Measurements from ENCODE around the gene GPHN.
"Not testable (repeated sequence)": the region's sequence is repeated elsewhere in the genome, so short reads cannot be mapped to it uniquely, and the experiment has no call there.

GPHN gene

DNA sequence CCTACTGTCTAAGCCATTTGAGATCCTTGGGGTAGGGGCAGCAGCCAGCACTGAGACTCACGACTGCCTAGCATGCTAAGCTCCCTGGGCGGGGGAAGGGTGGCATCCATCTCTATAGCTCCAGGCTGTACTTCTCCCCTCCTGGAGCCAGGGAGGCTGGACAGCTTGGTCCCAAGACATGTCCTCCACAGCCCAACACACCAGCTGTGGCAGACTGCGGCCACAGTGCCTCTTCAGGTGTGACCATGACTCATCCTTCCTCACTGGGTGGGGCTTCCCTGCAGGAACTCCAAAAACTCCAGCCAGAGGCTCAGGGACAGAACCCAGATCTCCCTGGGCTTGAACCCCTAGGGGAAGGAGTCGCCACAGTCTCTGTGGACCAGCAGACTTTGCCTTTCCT is 193.9 kb downstream of the GPHN start:
- no peak for FAIRE-seq
- TF ChIP-seq POLR2AphosphoS5 (IDR thresholded peaks at IDR 0.05; ENCODE audit: low read depth, low read length) (no peak), POLR2A (IDR thresholded peaks at IDR 0.05; ENCODE audit: low read depth, low read length) (no peak), TAF1 (IDR thresholded peaks at IDR 0.05; ENCODE audit: borderline replicate concordance, low read depth, low read length) (no peak)
- DNase-seq (ENCODE audit: insufficient read length), result no peak

DNA sequence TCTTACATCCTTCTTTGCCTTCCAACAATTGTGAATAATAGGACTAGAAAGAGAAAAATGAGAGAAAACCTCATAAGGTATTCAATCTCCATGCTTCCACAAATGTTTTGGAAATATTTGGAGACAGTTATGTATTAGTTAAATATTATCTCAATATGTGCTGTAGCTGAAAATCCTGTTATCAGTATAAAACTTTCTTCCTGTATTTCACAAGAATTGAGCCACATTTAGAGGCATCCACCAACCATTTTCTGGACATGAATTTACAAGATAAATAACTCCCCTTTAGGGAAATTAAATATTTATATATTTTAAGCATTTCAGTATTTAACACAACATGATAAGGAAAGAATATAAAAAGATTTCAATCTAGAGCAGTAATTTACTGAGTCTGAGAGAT is 200.3 kb downstream of the GPHN start:
- DNase-seq (ENCODE audit: insufficient read length) (no peak), FAIRE-seq (no peak)
- no peak for TF ChIP-seq POLR2A (IDR thresholded peaks at IDR 0.05; ENCODE audit: low read depth, low read length)
- TF ChIP-seq TAF1 (IDR thresholded peaks at IDR 0.05; ENCODE audit: borderline replicate concordance, low read depth, low read length), result no peak
- TF ChIP-seq POLR2AphosphoS5 (IDR thresholded peaks at IDR 0.05; ENCODE audit: low read depth, low read length), result no peak

DNA sequence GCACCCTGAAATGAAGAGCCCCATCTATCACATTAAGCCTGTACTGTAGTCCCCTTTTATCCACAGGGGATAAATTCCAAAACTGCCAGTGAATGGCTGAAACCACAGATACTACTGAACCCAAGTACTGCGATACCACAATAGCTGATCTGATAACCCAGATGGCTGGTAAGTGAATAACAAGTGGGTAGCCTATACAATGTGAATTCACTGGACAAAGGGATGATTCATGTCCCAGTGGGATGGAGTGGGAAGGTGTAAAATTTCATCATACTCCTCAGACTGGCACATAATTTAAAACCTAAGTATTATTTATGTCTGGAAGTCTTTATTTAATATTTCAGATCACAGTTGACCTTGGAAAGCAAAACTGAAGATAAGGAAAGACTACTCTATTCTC is 201.3 kb downstream of the GPHN start:
- no peak for DNase-seq (ENCODE audit: insufficient read length)
- no peak for FAIRE-seq
- TF ChIP-seq POLR2A (IDR thresholded peaks at IDR 0.05; ENCODE audit: low read depth, low read length) (no peak), POLR2AphosphoS5 (IDR thresholded peaks at IDR 0.05; ENCODE audit: low read depth, low read length) (no peak), TAF1 (IDR thresholded peaks at IDR 0.05; ENCODE audit: borderline replicate concordance, low read depth, low read length) (no peak)

DNA sequence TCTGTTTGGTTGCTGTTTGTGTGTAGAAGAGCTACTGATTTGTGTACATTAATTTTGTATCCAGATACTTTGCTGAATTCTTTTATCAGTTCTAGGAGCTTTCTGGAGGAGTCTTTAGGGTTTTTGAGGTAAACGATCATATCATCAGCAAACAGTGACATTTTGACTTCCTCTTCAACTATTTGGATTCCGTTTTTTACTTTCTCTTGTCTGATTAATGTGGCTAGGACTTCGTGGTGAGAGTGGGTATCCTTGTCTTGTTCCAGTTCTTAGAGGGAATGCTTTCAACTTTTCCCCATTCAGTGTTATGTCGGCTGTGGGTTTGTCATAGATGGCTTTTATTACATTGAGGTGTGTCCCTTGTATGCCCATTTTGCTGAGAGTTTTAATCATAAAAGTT is 206.3 kb downstream of the GPHN start:
- not testable (repeated sequence) for FAIRE-seq; DNase-seq (ENCODE audit: insufficient read length)

DNA sequence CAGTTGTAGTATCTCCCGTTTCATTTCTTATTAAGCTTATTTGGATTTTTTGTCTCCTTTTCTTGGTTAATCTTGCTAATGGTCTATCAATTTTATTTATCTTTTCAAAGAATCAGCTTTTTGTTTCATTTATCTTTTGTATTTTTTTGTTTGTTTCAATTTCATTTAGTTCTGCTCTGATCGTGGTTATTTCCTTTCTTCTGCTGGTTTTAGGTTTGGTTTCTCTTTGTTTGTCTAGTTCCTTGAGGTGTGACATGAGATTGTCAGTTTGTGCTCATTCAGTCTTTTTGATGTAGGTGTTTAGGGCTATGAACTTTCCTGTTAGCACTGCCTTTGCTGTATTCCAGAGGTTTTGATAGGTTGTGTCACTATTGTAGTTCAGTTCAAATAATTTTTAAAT is 207.4 kb downstream of the GPHN start:
- DNase-seq (ENCODE audit: insufficient read length); FAIRE-seq: not testable (repeated sequence)

DNA sequence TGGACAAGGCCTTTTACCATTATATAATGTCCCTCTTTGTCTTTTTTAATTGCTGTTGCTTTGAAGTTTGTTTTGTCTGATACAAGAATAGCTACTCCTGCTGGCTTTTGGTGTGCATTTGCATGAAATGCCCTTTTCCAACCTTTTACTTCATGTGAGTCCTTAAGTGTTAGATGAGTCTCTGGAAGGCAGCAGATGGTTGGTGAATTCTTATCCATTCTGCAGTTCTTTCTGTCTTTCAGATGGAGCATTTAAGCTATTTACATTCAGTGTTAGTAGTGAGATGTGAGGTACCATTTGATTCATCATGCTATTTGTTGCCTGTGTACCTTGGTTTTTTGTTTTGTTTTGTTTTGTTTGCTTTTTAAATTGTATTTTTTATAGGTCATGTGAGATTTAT is 208.3 kb downstream of the GPHN start:
- FAIRE-seq (no peak), DNase-seq (ENCODE audit: insufficient read length) (no peak)
- no peak for TF ChIP-seq TAF1 (IDR thresholded peaks at IDR 0.05; ENCODE audit: borderline replicate concordance, low read depth, low read length)
- TF ChIP-seq POLR2AphosphoS5 (IDR thresholded peaks at IDR 0.05; ENCODE audit: low read depth, low read length), result no peak

DNA sequence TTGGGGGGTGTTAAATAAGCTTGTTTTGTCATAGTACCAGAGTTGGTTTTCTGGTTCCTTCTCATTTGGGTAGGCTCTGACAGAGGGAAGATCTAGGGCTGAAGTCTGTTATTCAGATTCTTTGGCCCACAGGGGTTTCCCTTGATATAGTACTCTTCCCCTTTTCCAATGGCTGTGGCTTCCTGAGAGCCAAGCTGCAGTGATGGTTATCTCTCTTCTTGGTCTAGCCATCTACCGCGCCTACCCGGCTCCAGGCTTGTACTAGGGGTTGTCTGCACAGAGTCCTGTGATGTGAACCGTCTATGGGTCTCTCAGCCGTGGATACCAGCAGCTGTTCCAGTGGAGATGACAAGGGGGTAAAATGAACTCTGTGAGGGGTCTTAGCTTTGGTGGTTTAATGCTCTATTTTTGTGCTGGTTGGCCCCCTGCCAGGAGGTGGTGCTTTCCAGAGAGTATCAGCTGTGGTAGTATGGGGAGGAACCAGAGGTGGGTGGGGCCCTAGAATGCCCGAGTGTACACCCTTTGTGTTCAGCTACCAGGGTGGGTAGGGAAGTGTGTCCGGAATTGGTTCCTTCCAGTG is 209.7 kb downstream of the GPHN start:
- DNase-seq (ENCODE audit: insufficient read length) (no peak), FAIRE-seq (no peak)
- TF ChIP-seq POLR2A (IDR thresholded peaks at IDR 0.05; ENCODE audit: low read depth, low read length) (no peak), TAF1 (IDR thresholded peaks at IDR 0.05; ENCODE audit: borderline replicate concordance, low read depth, low read length) (no peak)

DNA sequence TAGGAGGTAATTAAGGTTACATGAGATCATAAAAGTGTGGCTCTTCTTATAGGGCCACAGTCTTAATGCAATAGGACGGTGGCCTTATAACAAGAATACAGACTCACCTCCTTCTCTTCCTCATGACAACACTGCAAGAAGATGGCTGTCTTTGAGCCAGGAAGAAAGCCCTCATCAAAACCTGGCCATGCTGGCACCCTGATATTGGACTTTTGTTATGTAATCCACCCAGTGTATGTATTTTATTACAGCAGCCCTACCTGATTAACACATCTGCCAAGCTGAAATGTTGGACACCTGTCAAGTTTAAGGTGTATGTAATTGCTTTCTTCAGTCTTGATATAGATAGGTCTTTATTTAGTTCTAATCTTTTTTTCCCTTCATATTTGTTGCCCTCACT is 217.0 kb downstream of the GPHN start:
- TF ChIP-seq TAF1 (IDR thresholded peaks at IDR 0.05; ENCODE audit: borderline replicate concordance, low read depth, low read length), result no peak
- no peak for TF ChIP-seq POLR2A (IDR thresholded peaks at IDR 0.05; ENCODE audit: low read depth, low read length)
- TF ChIP-seq POLR2AphosphoS5 (IDR thresholded peaks at IDR 0.05; ENCODE audit: low read depth, low read length), result no peak
- DNase-seq (ENCODE audit: insufficient read length) (no peak), FAIRE-seq (no peak)

DNA sequence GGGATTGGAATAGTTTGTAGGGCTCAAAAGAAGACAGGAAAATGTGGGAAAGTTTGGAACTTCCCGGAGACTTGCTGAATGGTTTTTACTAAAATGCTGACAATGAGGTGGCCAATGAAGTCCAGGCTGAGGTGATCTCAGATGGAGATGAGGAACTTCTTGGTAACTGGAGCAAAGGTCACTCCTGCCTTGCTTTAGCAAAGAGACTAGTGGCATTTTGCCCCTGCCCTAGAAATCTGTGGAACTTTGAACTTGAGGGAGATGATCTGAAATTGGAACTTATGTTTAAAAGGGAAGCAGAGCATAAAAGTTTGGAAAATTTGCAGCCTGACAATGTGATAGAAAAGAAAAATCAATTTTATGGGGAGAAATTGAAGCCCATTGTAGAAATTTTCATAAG is 223.4 kb downstream of the GPHN start:
- not testable (repeated sequence) for DNase-seq (ENCODE audit: insufficient read length); FAIRE-seq

DNA sequence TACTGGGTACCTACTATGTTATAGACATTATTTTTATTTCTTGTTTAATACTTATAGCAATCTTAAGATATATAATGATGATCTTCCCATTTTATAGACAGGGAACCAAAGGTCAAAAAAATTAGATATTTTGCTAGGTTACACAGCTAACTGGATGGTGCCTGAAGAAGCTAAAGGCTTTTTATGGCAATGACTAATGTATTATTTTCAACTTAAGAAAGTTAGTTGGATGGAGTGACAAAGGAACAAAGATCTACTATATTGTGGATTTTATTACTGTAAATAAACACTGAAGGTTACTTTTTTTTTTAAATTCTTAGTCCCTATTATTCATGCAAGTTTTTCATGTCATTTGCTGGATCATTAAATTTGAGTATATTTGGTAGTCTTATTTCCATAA is 227.9 kb downstream of the GPHN start:
- FAIRE-seq (no peak), DNase-seq (ENCODE audit: insufficient read length) (no peak)
- TF ChIP-seq TAF1 (IDR thresholded peaks at IDR 0.05; ENCODE audit: borderline replicate concordance, low read depth, low read length) (no peak), POLR2AphosphoS5 (IDR thresholded peaks at IDR 0.05; ENCODE audit: low read depth, low read length) (no peak), POLR2A (IDR thresholded peaks at IDR 0.05; ENCODE audit: low read depth, low read length) (no peak)

DNA sequence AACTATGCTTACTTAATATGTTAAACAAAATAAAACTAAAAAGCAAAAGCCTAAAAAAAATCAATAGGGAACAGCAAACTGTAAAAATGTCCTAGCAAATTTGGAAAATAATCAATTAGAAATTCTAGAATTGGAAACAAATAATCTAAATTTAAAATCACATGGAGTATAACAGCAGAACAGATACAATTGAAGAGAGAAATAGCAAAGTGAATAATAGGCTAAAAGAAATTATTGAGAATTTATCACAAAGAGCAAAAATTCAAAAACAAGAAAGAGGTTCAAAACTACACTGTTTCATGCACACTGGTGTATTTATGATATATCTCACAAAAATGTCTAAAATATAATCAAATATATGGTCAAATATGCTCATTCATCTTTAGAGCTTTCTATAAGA is 231.9 kb downstream of the GPHN start:
- no peak for TF ChIP-seq TAF1 (IDR thresholded peaks at IDR 0.05; ENCODE audit: borderline replicate concordance, low read depth, low read length)
- FAIRE-seq (no peak), DNase-seq (ENCODE audit: insufficient read length) (no peak)

DNA sequence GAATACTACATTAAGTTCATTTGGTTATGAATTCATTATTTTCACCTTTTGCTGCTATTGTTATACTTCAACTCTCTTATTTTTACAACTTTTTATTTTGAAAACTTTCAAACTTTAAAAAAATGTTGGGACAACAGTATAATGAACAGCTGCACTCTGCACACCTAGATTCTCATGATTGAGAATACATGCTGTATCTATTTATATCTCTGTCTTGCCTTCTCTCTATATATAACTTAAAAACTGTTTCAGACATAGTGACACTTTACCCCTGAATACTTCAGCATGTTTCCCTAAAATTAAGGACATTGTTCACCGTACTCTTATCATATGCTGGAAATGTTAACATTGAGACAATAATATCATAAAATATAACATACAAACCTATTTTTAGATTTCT is 237.1 kb downstream of the GPHN start:
- DNase-seq (ENCODE audit: insufficient read length) (no peak), FAIRE-seq (no peak)
- TF ChIP-seq TAF1 (IDR thresholded peaks at IDR 0.05; ENCODE audit: borderline replicate concordance, low read depth, low read length), result no peak
- no peak for TF ChIP-seq POLR2AphosphoS5 (IDR thresholded peaks at IDR 0.05; ENCODE audit: low read depth, low read length)
- no peak for TF ChIP-seq POLR2A (IDR thresholded peaks at IDR 0.05; ENCODE audit: low read depth, low read length)

DNA sequence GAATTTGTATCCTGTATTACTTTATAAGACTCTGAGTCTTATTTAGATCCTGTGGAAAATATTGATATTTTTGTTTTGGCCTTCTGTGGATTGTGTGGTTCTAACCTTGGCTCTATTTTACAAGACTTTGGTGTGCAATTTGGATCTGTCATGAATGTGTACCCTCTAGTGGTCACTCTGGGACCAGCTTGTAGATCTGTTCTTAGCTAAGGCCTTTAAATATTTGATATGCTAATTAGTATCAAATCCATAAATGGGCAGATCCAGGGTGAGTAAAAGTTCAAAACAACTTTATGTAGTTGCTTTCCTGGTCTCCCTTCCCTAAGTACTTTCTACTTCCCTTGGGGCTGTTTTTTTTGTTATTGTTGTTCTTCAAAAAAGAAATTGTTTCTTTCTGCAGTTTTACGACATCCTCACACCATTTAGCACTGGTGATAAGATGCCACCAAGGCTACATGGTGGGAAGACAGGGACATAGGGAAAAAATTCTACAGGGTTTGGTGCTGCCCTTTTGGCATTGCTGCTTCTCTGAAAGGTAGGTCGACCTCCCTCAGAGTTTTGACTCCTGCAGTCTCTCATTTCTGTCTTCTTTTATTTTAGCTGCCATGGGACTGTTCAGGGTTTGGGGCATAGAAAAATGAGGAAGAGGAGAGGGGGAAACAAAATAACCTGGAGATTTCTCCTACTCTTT is 238.5 kb downstream of the GPHN start:
- no peak for DNase-seq (ENCODE audit: insufficient read length)
- FAIRE-seq, result peak; percentile 40

More for the DNA sequence above, 238.5 kb downstream of the GPHN start:
- no peak for TF ChIP-seq POLR2AphosphoS5 (IDR thresholded peaks at IDR 0.05; ENCODE audit: low read depth, low read length)
- no peak for TF ChIP-seq POLR2A (IDR thresholded peaks at IDR 0.05; ENCODE audit: low read depth, low read length)
- no peak for TF ChIP-seq TAF1 (IDR thresholded peaks at IDR 0.05; ENCODE audit: borderline replicate concordance, low read depth, low read length)
